A549 (cell line): ENCODE data around the gene DCAF11.

ENCODE experiments used
- HOXB13 ChIP-seq: fragments of 250-450 bp; sonication (Bioruptor Pico); IDR thresholded peaks from 2 replicates; pipeline ENCODE4 v1.5.0; 2020; ENCODE audit warnings: low read depth, mild to moderate bottlenecking, moderate library complexity
- TF ChIP-seq, protein P1 (sequence below): fragments of >200 bp; sonication (Bioruptor Twin); formaldehyde crosslinking; IDR thresholded peaks from 3 replicates; pipeline ENCODE4 v1.6.1; 2016
- TF ChIP-seq, protein P2 (sequence below): fragments of 200-600 bp; sonication (generic); IDR thresholded peaks from 2 replicates; pipeline ENCODE4 v1.6.1; 2016; ENCODE audit warnings: antibody characterized with exemption, mild to moderate bottlenecking, moderate library complexity

DNA sequence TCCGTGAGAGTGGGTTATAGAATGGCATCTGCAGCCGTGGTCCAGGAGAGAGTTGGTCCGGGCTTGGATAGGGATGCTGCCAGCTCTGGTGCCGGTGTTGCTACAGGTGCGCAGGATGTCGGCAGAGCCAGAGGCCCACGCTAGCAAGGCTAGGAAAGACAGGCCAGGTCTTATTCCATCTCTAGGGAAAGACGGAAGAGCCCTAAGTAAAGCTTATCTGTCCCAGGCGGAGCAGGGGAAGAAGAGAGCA is 20.9 kb downstream of the DCAF11 start:
- TF ChIP-seq HOXB13 (CRISPR knock-in tag): no peak
- TF ChIP-seq, protein P1, sequence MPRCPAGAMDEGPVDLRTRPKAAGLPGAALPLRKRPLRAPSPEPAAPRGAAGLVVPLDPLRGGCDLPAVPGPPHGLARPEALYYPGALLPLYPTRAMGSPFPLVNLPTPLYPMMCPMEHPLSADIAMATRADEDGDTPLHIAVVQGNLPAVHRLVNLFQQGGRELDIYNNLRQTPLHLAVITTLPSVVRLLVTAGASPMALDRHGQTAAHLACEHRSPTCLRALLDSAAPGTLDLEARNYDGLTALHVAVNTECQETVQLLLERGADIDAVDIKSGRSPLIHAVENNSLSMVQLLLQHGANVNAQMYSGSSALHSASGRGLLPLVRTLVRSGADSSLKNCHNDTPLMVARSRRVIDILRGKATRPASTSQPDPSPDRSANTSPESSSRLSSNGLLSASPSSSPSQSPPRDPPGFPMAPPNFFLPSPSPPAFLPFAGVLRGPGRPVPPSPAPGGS: no peak
- TF ChIP-seq, protein P2, sequence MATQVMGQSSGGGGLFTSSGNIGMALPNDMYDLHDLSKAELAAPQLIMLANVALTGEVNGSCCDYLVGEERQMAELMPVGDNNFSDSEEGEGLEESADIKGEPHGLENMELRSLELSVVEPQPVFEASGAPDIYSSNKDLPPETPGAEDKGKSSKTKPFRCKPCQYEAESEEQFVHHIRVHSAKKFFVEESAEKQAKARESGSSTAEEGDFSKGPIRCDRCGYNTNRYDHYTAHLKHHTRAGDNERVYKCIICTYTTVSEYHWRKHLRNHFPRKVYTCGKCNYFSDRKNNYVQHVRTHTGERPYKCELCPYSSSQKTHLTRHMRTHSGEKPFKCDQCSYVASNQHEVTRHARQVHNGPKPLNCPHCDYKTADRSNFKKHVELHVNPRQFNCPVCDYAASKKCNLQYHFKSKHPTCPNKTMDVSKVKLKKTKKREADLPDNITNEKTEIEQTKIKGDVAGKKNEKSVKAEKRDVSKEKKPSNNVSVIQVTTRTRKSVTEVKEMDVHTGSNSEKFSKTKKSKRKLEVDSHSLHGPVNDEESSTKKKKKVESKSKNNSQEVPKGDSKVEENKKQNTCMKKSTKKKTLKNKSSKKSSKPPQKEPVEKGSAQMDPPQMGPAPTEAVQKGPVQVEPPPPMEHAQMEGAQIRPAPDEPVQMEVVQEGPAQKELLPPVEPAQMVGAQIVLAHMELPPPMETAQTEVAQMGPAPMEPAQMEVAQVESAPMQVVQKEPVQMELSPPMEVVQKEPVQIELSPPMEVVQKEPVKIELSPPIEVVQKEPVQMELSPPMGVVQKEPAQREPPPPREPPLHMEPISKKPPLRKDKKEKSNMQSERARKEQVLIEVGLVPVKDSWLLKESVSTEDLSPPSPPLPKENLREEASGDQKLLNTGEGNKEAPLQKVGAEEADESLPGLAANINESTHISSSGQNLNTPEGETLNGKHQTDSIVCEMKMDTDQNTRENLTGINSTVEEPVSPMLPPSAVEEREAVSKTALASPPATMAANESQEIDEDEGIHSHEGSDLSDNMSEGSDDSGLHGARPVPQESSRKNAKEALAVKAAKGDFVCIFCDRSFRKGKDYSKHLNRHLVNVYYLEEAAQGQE: no peak
